HG02973 (cell line): ENCODE measurements around the gene RBM38.
"Not testable (repeated sequence)": the region's sequence is repeated elsewhere in the genome, so short reads cannot be mapped to it uniquely, and the experiment has no call there.

ENCODE experiments used
- ATAC-seq: cut with Tn5 transposase; IDR thresholded peaks from one replicate; pipeline ENCODE4 v1.9.1; 2021; ENCODE audit warnings: moderate library complexity; ENCODE audit not compliant: unreplicated experiment

Gene RBM38

GRCh38 chr20:57390604-57391438 is at the start of gene RBM38:
Gene RBM38 (plus strand): TSS chr20:57391396. CDS start chr20:57391582, 186 bp downstream.
- peak; percentile 48 for ATAC-seq

- no peak for ATAC-seq
Observed at GRCh38 chr20:57341663-57342062, 49.5 kb upstream of the RBM38 start.

- ATAC-seq = no peak
Observed at GRCh38 chr20:57342829-57343228, 48.4 kb upstream of the RBM38 start.

GRCh38 chr20:57346477-57346876 is 44.7 kb upstream of the RBM38 start:
- ATAC-seq = no peak

- no peak for ATAC-seq
Observed at GRCh38 chr20:57347393-57347792, 43.8 kb upstream of the RBM38 start.

- not testable (repeated sequence) for ATAC-seq
Observed at GRCh38 chr20:57348200-57348921, 42.8 kb upstream of the RBM38 start.

GRCh38 chr20:57348922-57349574 is 42.1 kb upstream of the RBM38 start:
- ATAC-seq = not testable (repeated sequence)

GRCh38 chr20:57350081-57350710 is 41.0 kb upstream of the RBM38 start:
- no peak for ATAC-seq

GRCh38 chr20:57350726-57351041 is 40.5 kb upstream of the RBM38 start:
- not testable (repeated sequence) for ATAC-seq

GRCh38 chr20:57351042-57351783 is 40.0 kb upstream of the RBM38 start, which contains the start of gene RAE1:
Gene RAE1 (plus strand): TSS chr20:57351255. CDS start chr20:57354039, 2,784 bp downstream.
- ATAC-seq = peak; percentile 71

GRCh38 chr20:57352305-57352704 is 38.9 kb upstream of the RBM38 start:
- ATAC-seq = no peak

GRCh38 chr20:57353351-57353750 is 37.8 kb upstream of the RBM38 start:
- ATAC-seq = no peak

- ATAC-seq = no peak
Observed at GRCh38 chr20:57361517-57361916, 29.7 kb upstream of the RBM38 start.

- no peak for ATAC-seq
Observed at GRCh38 chr20:57364451-57364850, 26.7 kb upstream of the RBM38 start.

- no peak for ATAC-seq
Observed at GRCh38 chr20:57369596-57369995, 21.6 kb upstream of the RBM38 start.

GRCh38 chr20:57370316-57370715 is 20.9 kb upstream of the RBM38 start:
- no peak for ATAC-seq

- ATAC-seq = no peak
Observed at GRCh38 chr20:57371363-57371762, 19.8 kb upstream of the RBM38 start.

GRCh38 chr20:57372157-57372556 is 19.0 kb upstream of the RBM38 start:
- no peak for ATAC-seq

- no peak for ATAC-seq
Observed at GRCh38 chr20:57372581-57373350, 18.4 kb upstream of the RBM38 start.
